IMR-90 (cell line): ENCODE results near the gene RAD21L1. TPM values are rescaled to one million over a fixed set of nuclear protein-coding genes. Genes with fewer than 3 reads are reported as not detected.

Experiments used
- ATAC-seq: fragments of 200-7000 bp; cut with Tn5 transposase; 2 replicates; pipeline ENCODE4 v1.9.1; 2020; ENCODE audit warnings: low read depth, mild to moderate bottlenecking, moderate library complexity
- BruUV-seq: library from RNA; stranded (reverse); fragments of 400-500 nt; replicated peaks from 2 replicates; lab custom pipeline; 2021; lab: Mats Ljungman, UMichigan
- CTCF ChIA-PET: fragments of 300-600 bp; formaldehyde crosslinking; extraction: SDS; loops from one replicate; lab custom pipeline; 2021; ENCODE audit warnings: antibody characterized with exemption; lab: Yijun Ruan, JAX
- POLR2A ChIA-PET: fragments of 300-600 bp; sonication (Branson Sonifier 250); formaldehyde crosslinking; loops from one replicate; lab custom pipeline; 2022; ENCODE audit warnings: antibody characterized with exemption; ENCODE audit not compliant: unreplicated experiment; lab: Charles Lee
- DNase-seq: peaks from one replicate; pipeline ENCODE4 v3.0.0; 2013
- H2AFZ ChIP-seq: replicated peaks from 2 replicates; pipeline ENCODE3; 2013; ENCODE audit warnings: low read length, mild to moderate bottlenecking; ENCODE audit not compliant: poor library complexity
- H2AK5ac ChIP-seq: 2 replicates; pipeline ENCODE4 v1.6.1; 2013; ENCODE audit warnings: low read depth, low read length, inconsistent platforms
- H2AK9ac ChIP-seq: replicated peaks from 2 replicates; pipeline ENCODE3; 2013; ENCODE audit warnings: mild to moderate bottlenecking, low read depth, low read length, moderate library complexity; ENCODE audit not compliant: poor library complexity
- H2BK120ac ChIP-seq: 2 replicates; pipeline ENCODE4 v1.6.1; 2013; ENCODE audit warnings: low read depth, low read length, inconsistent platforms
- H2BK15ac ChIP-seq: 3 replicates; pipeline ENCODE4 v1.6.1; 2013; ENCODE audit warnings: low read depth, low read length, inconsistent platforms
- H2BK20ac ChIP-seq: 2 replicates; pipeline ENCODE4 v1.6.1; 2013; ENCODE audit warnings: low read depth, mild to moderate bottlenecking, inconsistent platforms, low read length, moderate library complexity
- H2BK5ac ChIP-seq: 2 replicates; pipeline ENCODE4 v1.6.1; 2013; ENCODE audit warnings: mild to moderate bottlenecking, low read depth, low read length, inconsistent platforms; ENCODE audit not compliant: poor library complexity, severe bottlenecking
- H3K14ac ChIP-seq: replicated peaks from 2 replicates; pipeline ENCODE4 v1.6.1; 2013; ENCODE audit warnings: low read depth, low read length, inconsistent platforms
- H3K18ac ChIP-seq: 2 replicates; pipeline ENCODE4 v1.6.1; 2013; ENCODE audit warnings: low read depth, low read length, control low read depth
- H3K23ac ChIP-seq: 2 replicates; pipeline ENCODE4 v1.6.1; 2013; ENCODE audit warnings: low read depth, low read length, inconsistent platforms
- H3K27ac ChIP-seq: 2 replicates; pipeline ENCODE4 v1.5.1; 2013; ENCODE audit warnings: mild to moderate bottlenecking, control low read depth, low read length; ENCODE audit not compliant: insufficient read depth
- H3K27me3 ChIP-seq: 2 replicates; pipeline ENCODE4 v1.6.1; 2013; ENCODE audit warnings: low read length; ENCODE audit not compliant: control insufficient read depth, insufficient read depth
- H3K36me3 ChIP-seq: 2 replicates; pipeline ENCODE4 v1.6.1; 2013; ENCODE audit warnings: low read length, mixed read lengths; ENCODE audit not compliant: control insufficient read depth, insufficient read depth
- H3K4ac ChIP-seq: 2 replicates; pipeline ENCODE4 v1.6.1; 2013; ENCODE audit warnings: low read depth, low read length, inconsistent platforms
- H3K4me1 ChIP-seq: 2 replicates; pipeline ENCODE4 v1.6.1; 2013; ENCODE audit warnings: low read length, mixed read lengths; ENCODE audit not compliant: control insufficient read depth, insufficient read depth
- H3K4me2 ChIP-seq: 2 replicates; pipeline ENCODE4 v1.6.1; 2013; ENCODE audit warnings: low read depth, mild to moderate bottlenecking, control low read depth, low read length, moderate library complexity
- H3K4me3 ChIP-seq: 2 replicates; pipeline ENCODE4 v1.5.1; 2013; ENCODE audit warnings: low read depth, mild to moderate bottlenecking, control low read depth, low read length, moderate library complexity; ENCODE audit not compliant: insufficient read depth
- H3K56ac ChIP-seq: 2 replicates; pipeline ENCODE4 v1.6.1; 2013; ENCODE audit warnings: low read length, inconsistent platforms; ENCODE audit not compliant: insufficient read depth; ENCODE audit errors: extremely low read depth
- H3K79me1 ChIP-seq, 2 experiments: 2 replicates each; pipeline ENCODE4 v1.6.1; 2013; ENCODE audit warnings: low read length in 2 of 2, inconsistent platforms in 1 of 2, low read depth in 1 of 2
- H3K9ac ChIP-seq: 2 replicates; pipeline ENCODE4 v1.6.1; 2013; ENCODE audit warnings: low read depth, low read length, control low read depth
- H3K9me1 ChIP-seq: 2 replicates; pipeline ENCODE4 v1.6.1; 2013; ENCODE audit warnings: low read length, inconsistent platforms; ENCODE audit not compliant: insufficient read depth
- H3K9me3 ChIP-seq: 2 replicates; pipeline ENCODE4 v1.6.1; 2013; ENCODE audit warnings: low read length; ENCODE audit not compliant: control insufficient read depth, insufficient read depth
- H4K20me1 ChIP-seq: 2 replicates; pipeline ENCODE4 v1.6.1; 2013; ENCODE audit warnings: low read length, inconsistent platforms; ENCODE audit not compliant: insufficient read depth
- H4K5ac ChIP-seq: 2 replicates; pipeline ENCODE4 v1.6.1; 2013; ENCODE audit warnings: mild to moderate bottlenecking, low read depth, low read length, control low read depth
- H4K8ac ChIP-seq, 2 experiments: 2 replicates each; pipeline ENCODE4 v1.6.1; 2013; ENCODE audit warnings: low read depth in 2 of 2, low read length in 2 of 2, control low read depth in 1 of 2, inconsistent platforms in 1 of 2
- H4K91ac ChIP-seq: 2 replicates; pipeline ENCODE4 v1.6.1; 2013; ENCODE audit warnings: low read depth, low read length, inconsistent platforms; ENCODE audit not compliant: insufficient read depth
- BHLHE40 ChIP-seq: fragments of 150-350 bp; IDR thresholded peaks from 2 replicates; pipeline ENCODE4 v1.6.1; 2016; ENCODE audit warnings: mild to moderate bottlenecking, low read depth, low read length
- CTCF ChIP-seq: conservative IDR thresholded peaks from 2 replicates; pipeline ENCODE4 v1.5.1; 2012; ENCODE audit warnings: mild to moderate bottlenecking, low read depth, low read length, improper control_type of control experiment
- ELK1 ChIP-seq: fragments of 150-350 bp; IDR thresholded peaks from 2 replicates; pipeline ENCODE4 v1.6.1; 2016; ENCODE audit warnings: low read depth, mild to moderate bottlenecking, low read length, moderate library complexity, borderline replicate concordance
- FOS ChIP-seq: fragments of 150-350 bp; IDR thresholded peaks from 2 replicates; pipeline ENCODE4 v1.6.1; 2016; ENCODE audit warnings: low read depth, low read length
- POLR2A ChIP-seq: IDR thresholded peaks from 2 replicates; pipeline ENCODE4 v1.6.1; 2012; ENCODE audit warnings: mild to moderate bottlenecking, low read depth, low read length
- RAD21 ChIP-seq: IDR thresholded peaks from 2 replicates; pipeline ENCODE4 v1.6.1; 2012; ENCODE audit warnings: low read length, improper control_type of control experiment
- WGBS, 2 experiments: methylation state at CpG; one replicate each; pipeline versions ENCODE4 v1.1.5 to v1.1.7; 2013; ENCODE audit warnings: missing lambda C conversion rate in 2 of 2; ENCODE audit not compliant: insufficient read length in 1 of 2; ENCODE audit errors: extremely low coverage in 2 of 2; 5-methylcytosine and 5-hydroxymethylcytosine counted together
- dilution Hi-C: fragments of 300-500 bp; cut with HindIII; formaldehyde crosslinking; loops from one replicate; pipeline ENCODE4 v1.14.3; 2018; ENCODE audit warnings: low sequenced_read_pairs; ENCODE audit not compliant: unreplicated experiment
- in situ Hi-C: fragments of 300-500 bp; cut with MboI; formaldehyde crosslinking; loops from 3 replicates; pipeline ENCODE4 v1.14.3; 2019; ENCODE audit warnings: low sequenced_read_pairs, inconsistent platforms, mixed read lengths
- intact Hi-C: fragments of 100-400 bp; cut with micrococcal nuclease; formaldehyde crosslinking; loops from 2 replicates; pipeline ENCODE4 v1.10.0; 2022
- polyA plus RNA-seq, 3 experiments: library from polyadenylated mRNA; depleted of rRNA; stranded (reverse); fragments of >200 nt; gene quantifications; 2 replicates each; pipeline ENCODE4 v1.2.3, GENCODE V29; 2012; ENCODE audit warnings: low replicate concordance in 1 of 3
- total RNA-seq: library from RNA; depleted of rRNA; stranded (reverse); fragments of >200 nt; gene quantifications from 2 replicates; pipeline ENCODE4 v1.2.3, GENCODE V29; 2012

The RAD21L1 gene
- total and polyA plus RNA-seq, 2 of the 4 experiments (the other 2 are of a cell fraction), result not detected

- H3K4me3 ChIP-seq, result no peak overlapping the region; the same call in 1 of the 2 replicates
- ChIA-PET POLR2A (interaction anchor here (0.6 kb wide), 1 partner anchor 546 kb away, joined by 3 read pairs; no protein-coding TSS in a partner anchor), CTCF (interaction anchor here (0.6 kb wide), 1 partner anchor 53 kb away, joined by 3 read pairs; no protein-coding TSS in a partner anchor)
- H3K9me3 ChIP-seq, result no peaks in the 10 kb centered on the region
- H3K27ac ChIP-seq, result no peak overlapping the region
- DNase-seq (no peak), ATAC-seq (no peak)
- H2BK20ac ChIP-seq, result no peak overlapping the region
- TF ChIP-seq RAD21 (no peak), BHLHE40 (no peak), FOS (no peak), CTCF (no peak), POLR2A (no peak), ELK1 (no peak)
- H2AK5ac ChIP-seq, result peak overlapping the region; percentile 26; the same call in 1 of the 2 replicates
- peak overlapping the region; percentile 42; the same call in 1 of the 2 replicates for H3K9ac ChIP-seq
- H3K36me3 ChIP-seq, result peaks cover 4% of the 10 kb centered on the region; the same call in 1 of the 2 replicates
- H2AFZ ChIP-seq, result peak overlapping the region; percentile 92
- 0 out of 2 replicates have a peak overlapping the region, but pooled peaks have one; percentile 35 for H4K91ac ChIP-seq
- H3K56ac ChIP-seq, result no peak overlapping the region
- 50% methylated on average over 3 of the region's 8 CpGs; no CpG with 5 or more reads in 1 of the 2 experiments for WGBS, 2 experiments
- H2BK5ac ChIP-seq, result no peak overlapping the region
- peaks cover 6% of the 10 kb centered on the region; the same call in 1 of the 2 replicates for H3K4me1 ChIP-seq
- H3K4me2 ChIP-seq, result peak overlapping the region; percentile 49
- no peaks in the 10 kb centered on the region for H4K20me1 ChIP-seq
- H3K4ac ChIP-seq, result no peak overlapping the region
- H3K23ac ChIP-seq, result no peak overlapping the region
- H4K5ac ChIP-seq, result no peak overlapping the region
- H2BK15ac ChIP-seq, result no peak overlapping the region
- peaks cover 21 to 29% of the 10 kb centered on the region in 2 experiments for H3K79me1 ChIP-seq
- H3K27me3 ChIP-seq, result no peaks in the 10 kb centered on the region
- peak overlapping the region; percentile 72; the same call in 1 of the 2 replicates for H3K14ac ChIP-seq
- peaks cover 12% of the 10 kb centered on the region; the same call in 1 of the 2 replicates for H3K9me1 ChIP-seq
- no peak overlapping the region; the same call in 1 of the 2 replicates for H2BK120ac ChIP-seq
- no peak overlapping the region for H3K18ac ChIP-seq
- H4K8ac ChIP-seq, result no peak overlapping the region
- in situ Hi-C loops (no loop called here), dilution Hi-C loops (no loop called here), intact Hi-C loops (loop anchor here (2.0 kb wide), 1 partner anchor 40 kb away; the partner anchor contains the start of gene RAD21L1)
- BruUV-seq, result no TSS peak
- H2AK9ac ChIP-seq, result peak overlapping the region; percentile 85
Observed at GRCh38 chr20:1267161-1267560, 41.3 kb downstream of the RAD21L1 start.
